Measurements from ENCODE around the gene CBX3.
"Not testable (repeated sequence)": the region's sequence is repeated elsewhere in the genome, so short reads cannot be mapped to it uniquely, and the experiment has no call there.

CBX3 gene

DNA sequence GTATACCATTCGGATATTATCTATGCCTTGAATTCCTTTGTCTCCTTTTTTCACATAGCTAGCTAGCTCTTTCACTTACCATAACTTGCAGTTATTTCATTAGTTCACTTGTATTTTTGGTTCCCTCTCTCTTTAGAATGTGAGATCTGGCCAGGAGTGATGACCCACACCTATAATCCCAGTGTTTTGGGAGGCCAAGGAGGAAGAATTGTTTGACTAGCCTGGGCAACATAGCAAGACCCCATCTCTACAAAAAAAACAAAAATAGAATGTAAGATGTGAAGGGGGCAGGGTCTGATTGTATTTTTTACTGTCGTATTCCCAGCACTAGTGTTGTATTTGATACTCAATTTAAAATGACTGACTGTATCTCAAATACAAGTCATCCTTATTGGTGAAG is 29.9 kb upstream of the CBX3 start:
- no peak for DNase-seq

DNA sequence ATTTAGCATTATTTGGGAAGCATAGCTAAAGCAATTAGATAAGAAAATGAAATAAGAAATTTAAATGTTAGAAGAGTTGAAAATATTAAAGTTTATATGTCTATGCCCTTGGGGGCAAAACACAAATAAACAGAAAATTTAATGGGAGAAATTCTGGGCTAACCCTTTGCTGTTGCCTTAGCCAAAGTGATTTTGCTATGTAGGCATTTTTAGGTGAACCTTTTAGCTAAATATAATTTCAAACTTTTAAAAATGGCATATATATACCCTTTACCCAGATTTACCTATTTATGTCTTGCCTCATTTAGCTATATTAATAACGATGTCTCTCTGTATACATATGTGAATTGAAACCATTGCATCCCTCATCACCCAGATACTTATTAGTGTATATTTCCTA is 29.5 kb upstream of the CBX3 start:
- DNase-seq = no peak

DNA sequence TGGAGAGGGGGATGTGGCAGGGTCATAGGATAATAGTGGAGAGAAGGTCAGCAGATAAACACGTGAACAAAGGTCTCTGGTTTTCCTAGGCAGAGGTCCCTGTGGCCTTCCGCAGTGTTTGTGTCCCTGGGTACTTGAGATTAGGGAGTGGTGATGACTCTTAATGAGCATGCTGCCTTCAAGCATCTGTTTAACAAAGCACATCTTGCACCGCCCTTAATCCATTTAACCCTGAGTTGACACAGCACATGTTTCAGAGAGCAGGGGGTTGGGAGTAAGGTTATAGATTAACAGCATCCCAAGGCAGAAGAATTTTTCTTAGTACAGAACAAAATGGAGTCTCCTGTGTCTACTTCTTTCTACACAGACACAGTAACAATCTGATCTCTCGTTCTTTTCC is 25.6 kb upstream of the CBX3 start:
- DNase-seq = not testable (repeated sequence)

DNA sequence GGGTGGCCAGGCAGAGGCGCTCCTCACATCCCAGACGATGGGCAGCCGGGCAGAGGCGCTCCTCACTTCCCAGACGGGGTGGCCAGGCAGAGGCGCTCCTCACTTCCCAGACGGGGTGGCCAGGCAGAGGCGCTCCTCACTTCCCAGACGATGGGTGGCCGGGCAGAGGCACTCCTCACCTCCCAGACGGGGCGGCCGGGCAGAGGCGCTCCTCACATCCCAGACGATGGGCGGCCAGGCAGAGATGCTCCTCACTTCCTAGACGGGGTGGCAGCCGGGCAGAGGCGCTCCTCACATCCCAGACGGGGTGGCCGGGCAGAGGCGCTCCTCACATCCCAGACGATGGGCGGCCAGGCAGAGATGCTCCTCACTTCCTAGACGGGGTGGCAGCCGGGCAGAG is 24.8 kb upstream of the CBX3 start:
- not testable (repeated sequence) for DNase-seq

DNA sequence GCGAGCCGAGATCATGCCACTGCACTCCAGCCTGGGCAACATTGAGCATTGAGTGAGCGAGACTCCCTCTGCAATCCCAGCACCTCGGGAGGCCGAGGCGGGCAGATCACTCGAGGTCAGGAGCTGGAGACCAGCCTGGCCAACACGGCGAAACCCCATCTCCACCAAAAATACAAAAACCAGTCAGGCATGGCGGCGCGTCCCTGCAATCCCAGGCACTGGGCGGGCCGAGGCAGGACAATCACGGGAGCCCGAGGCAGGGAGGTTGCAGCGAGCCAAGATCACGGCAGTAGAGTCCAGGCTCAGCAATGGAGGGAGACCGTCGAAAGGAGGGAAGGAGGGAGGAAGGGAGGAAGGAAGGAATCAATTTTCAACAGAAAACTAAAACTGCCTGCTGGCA is 24.3 kb upstream of the CBX3 start:
- not testable (repeated sequence) for DNase-seq

DNA sequence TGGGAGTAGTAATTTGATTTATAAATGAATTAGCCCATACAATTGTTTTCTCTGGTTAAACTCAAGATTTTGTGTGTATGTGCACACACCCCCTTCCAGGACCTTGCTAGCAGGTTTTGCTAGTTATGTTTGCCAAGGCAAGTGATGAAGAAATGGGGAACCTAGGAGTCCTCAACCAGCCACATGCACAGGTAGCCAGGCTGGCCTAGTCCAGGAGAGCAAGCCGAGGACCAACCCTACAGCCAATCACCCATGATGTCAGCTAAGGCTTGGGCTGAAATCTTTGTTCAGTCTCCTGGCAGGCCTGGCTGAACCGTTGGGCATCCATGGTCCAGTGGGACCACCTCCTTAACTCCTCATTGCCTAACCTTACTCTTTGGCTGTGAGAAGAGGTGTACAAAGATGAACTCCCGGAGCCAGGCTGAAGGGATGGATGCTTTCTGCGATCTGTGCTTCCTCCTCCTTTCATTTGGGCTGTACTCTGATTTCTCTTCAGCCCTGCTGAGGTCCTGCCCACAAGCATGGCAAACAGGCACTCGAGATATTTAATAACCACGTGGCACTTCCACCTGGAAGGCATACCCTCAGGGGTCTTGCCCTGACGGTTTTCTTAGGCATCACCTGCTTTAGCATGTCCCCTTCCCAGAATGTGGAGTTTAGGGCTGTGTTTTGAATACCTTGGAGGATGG is 23.1 kb upstream of the CBX3 start:
- DNase-seq = no peak

DNA sequence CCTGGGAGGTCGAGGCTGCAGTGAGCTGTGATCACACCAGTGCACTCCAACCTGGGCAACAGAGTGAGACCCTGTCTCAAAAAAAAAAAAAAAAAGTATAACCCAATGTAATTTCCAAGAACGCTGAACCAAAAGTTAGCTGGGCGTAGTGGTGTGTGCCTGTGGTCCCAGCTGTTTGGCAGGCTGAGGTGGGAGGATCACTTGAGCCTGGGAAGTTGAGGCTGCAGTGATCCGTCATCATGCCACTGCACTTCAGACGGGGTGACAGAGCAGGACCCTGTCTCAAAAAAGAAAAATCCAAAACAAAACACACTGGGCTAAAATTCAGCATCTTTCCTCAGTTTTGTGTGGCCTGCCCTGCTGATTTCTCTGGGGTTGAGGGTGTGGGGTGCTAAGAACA is 22.1 kb upstream of the CBX3 start:
- DNase-seq = no peak

DNA sequence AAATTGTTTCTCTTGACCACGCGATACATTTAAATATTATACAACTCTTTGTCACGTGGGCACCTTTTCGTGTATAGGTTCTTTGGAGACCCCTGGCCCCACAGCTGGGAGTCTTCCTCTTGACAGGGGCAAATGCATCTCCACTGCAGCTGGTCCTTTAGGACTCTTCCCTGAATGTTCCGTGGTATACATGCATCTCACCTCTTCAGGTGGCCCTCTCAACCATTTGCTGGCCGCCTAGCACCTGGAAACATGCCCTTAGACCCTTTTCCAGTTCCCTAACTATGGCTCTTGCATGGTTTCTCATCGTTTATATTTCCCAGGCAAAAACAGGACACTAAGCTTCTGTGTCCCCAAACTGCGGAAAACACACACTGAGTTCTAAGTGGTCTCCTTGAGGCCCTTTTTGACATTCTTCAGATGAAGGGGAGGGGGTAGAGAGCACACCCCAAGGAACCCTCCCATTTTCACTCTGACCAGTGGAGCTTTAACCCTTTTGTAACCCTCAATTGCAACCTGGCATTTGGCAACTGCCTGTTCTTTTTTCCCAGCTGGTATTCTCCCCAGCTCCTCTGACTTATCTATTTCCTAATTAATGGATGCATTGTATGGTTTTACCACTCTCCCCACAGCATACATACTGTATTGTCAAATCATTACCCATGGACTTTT is 21.6 kb upstream of the CBX3 start:
- no peak for DNase-seq

DNA sequence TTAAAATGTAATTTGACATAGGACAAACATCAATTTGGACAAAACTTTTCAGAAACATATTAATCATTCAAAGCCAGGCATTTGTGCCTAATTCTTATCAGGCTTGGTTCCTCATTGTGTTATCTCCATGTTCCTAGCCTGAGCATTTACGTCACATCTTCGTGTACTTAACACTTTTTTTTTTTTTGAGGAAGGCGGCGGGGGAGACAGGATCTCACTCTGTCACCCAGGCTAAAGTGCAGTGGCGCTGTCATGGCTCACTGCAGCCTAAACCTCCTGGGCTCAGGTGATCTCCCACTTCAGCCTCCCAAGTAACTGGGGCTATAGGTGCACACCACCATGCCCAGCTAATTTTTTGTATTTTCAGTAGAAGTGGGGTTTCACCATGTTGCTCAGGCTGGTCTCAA is 20.8 kb upstream of the CBX3 start:
- DNase-seq = peak; percentile 23

DNA sequence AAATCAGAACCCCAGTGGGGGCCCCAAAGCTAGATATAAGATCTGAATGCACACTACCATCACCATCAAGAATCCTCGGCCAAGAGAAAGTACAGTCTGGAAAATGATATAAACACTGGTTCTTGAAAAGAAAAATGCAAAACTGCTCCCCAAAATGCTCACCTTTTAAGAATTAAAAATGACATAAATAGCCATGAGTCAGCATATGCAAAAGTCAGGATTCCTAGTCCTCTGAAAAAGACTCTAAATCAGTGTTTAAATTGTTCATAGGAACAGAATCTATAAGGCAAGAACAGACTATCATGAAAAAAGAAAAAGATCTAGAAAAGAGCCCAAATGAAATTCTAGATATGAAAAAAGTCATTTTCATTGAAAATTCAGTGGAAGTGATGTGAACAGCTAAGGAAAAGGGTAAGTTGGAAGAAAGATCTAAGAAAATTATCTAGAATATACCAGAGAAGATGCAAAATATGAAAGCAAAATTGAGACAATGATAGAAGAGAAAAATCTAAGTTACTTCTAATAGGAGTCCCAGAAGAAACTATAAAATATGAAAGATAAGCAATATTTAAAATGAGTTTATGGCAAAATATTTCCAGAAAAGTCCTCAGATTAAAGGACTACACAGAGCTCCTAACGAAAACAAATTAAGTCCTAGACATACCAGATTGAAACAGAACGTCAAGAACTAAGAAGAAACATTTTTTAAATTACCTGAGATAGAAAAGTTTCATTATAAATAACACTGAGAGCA is 19.9 kb upstream of the CBX3 start:
- no peak for DNase-seq

DNA sequence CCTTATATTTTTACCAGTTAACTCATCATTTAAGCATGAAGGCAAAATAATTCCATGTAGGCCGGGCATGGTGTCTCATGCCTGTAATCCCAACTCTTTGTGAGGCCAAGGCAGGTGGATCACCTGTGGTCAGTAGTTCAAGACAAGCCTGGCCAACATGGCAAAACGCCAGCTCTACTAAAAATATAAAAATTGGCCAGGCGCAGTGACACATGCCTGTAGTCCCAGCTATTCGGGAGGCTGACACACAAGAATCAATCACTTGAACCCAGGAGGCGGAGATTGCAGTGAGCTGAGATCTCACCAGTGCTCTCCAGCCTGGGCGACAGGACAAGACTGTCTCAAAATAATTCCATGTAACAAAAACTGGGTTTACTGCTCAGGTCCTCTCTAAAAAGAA is 19.3 kb upstream of the CBX3 start:
- no peak for DNase-seq

DNA sequence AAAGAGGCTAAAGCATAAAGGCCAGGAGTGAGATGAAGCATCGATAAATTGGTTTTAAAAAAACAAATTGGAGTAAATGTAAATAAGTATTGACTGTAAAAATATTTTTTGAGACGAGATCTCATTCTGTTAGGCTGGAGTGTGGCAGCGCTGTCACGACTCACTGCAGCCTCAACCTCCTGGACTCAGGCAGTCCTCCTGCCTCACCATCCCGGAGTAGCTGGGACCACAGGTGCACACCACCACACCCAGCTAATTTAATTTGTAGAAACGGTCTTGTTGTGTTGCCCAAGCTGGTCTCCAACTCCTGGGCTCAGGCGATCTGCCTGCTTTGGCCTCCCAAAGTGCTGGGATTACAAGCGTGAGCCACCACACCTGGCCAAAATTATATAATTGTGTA is 18.8 kb upstream of the CBX3 start:
- no peak for DNase-seq

DNA sequence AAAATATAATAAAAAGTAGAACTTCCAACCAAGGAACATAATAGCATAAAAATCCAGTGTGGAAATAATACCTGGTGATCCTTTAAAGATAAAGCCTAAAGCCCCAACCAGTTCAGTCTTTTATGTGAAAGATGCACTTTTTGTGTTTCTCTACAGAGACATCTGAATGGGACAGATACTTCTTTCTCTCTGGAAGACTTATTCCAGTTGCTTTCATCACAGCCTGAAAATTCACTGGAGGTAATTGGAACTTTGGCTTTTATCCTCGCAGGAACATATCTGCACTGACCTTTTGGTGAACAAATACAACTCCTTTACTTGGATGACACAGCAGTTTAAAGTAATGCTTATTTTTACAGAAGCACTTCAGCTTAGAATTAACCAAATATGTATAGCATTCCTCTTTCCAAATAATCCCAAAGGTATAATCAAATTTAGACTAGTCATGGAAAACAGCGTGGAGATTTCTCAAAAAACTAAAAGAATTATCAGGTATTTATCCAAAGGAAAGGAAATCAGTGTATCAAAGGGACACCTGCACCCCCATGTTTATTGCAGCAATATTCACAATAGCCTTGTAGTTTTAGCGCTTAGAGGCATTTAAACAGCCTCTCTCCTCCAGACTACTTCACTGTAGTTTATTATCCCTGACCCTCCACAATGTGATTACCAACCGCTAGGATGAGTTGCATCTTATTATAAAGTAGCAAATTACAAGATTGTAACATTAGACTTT is 17.8 kb upstream of the CBX3 start:
- DNase-seq = no peak

DNA sequence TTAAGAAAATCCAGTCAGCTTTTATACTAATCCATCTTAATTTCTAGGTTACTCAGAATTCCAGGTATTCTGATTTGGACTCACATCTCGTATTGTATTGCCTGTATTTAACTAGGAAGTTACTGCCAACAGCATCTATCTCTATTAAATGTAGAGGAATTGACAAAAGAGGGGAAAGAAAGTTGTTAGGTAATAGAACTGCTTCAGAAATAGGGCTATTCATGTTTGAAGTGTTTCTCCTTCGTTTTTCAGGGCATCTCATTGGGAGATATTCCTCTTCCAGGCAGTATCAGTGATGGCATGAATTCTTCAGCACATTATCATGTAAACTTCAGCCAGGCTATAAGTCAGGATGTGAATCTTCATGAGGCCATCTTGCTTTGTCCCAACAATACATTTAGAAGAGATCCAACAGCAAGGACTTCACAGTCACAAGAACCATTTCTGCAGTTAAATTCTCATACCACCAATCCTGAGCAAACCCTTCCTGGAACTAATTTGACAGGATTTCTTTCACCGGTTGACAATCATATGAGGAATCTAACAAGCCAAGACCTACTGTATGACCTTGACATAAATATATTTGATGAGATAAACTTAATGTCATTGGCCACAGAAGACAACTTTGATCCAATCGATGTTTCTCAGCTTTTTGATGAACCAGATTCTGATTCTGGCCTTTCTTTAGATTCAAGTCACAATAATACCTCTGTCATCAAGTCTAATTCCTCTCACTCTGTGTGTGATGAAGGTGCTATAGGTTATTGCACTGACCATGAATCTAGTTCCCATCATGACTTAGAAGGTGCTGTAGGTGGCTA is 17.1 kb upstream of the CBX3 start:
- not testable (repeated sequence) for DNase-seq

DNA sequence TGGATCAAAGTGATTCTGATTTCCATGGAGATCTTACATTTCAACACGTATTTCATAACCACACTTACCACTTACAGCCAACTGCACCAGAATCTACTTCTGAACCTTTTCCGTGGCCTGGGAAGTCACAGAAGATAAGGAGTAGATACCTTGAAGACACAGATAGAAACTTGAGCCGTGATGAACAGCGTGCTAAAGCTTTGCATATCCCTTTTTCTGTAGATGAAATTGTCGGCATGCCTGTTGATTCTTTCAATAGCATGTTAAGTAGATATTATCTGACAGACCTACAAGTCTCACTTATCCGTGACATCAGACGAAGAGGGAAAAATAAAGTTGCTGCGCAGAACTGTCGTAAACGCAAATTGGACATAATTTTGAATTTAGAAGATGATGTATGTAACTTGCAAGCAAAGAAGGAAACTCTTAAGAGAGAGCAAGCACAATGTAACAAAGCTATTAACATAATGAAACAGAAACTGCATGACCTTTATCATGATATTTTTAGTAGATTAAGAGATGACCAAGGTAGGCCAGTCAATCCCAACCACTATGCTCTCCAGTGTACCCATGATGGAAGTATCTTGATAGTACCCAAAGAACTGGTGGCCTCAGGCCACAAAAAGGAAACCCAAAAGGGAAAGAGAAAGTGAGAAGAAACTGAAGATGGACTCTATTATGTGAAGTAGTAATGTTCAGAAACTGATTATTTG is 16.3 kb upstream of the CBX3 start:
- DNase-seq = peak; percentile 40

DNA sequence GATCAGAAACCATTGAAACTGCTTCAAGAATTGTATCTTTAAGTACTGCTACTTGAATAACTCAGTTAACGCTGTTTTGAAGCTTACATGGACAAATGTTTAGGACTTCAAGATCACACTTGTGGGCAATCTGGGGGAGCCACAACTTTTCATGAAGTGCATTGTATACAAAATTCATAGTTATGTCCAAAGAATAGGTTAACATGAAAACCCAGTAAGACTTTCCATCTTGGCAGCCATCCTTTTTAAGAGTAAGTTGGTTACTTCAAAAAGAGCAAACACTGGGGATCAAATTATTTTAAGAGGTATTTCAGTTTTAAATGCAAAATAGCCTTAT is 15.7 kb upstream of the CBX3 start:
- DNase-seq = no peak

DNA sequence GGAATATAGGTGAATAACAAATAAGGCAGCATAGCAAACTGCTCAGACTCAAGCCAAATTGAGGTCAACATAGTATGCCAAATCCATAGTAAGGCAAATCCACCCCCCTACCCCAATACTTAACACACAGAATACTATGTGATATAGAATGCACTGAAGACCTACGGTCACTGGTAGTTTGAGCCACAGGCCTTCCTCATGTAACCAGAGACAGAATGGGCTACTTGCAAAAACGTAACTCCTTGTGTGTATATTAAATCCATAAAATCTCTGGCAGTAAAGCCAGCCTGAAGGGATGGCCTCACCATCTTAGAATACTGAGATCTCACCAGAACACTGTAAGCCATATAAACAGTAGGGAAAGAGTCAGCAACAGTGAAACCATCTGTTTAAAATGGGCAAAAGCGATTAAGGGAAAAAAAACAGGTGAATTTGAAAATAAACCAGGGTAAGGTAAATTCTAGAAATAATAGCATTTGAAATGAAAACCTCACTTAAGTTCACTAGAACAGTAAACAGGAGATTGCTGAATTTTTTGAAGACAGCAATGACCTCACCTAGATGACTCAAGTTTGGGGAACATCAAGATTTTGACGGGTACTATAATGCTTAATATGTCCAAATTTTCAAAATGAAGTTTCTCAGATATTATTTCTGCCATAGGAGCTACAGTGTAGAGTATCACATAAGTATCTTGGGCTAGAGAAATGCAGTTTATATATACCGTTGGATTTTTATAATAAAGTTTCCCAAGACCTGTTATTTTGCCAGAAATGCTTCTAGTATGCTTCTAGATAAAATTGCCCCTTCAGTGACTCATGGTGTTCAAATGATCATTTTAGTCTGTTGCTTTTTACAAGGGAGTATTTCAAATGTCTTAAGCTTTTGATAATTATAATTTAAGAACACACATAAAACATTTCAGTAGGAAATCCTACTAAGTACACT is 14.9 kb upstream of the CBX3 start:
- no peak for DNase-seq

DNA sequence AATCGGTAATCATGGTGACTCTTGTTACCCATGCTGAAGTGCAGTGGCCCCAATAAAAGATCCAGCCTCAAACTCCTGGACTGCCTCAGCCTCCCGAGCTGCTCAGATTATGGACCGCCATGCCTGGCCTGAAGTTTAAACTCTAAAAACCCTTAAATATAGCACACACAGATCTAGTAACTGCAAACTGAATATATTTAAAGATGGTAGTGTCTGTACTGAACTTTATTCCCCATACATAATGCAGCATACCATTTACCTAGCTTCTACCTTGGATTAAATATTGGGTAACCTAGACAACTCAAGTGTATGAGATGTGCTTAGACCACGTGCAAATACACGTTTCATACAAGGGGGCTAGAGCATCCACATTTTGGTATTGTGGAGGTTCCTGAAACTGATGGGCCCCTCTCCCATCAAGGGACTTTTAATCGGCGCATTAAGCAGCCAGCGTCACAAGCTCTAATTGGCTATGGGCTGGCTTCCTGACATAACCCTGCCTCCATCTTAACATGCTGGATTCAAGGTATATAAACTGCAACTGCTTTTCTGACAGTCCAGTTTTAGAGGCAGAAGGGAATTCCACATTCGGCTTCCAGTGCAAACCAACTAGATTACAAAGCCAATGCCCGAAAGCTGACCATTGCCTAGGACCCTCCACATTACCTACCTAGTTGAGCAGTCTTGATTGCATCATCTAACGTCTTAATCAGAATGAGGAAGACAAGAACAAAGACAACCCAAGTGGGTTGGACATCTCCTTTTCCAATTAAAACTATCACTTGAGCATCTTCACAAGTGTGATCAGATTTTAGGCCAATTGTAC is 14.0 kb upstream of the CBX3 start:
- DNase-seq = peak; percentile 52

DNA sequence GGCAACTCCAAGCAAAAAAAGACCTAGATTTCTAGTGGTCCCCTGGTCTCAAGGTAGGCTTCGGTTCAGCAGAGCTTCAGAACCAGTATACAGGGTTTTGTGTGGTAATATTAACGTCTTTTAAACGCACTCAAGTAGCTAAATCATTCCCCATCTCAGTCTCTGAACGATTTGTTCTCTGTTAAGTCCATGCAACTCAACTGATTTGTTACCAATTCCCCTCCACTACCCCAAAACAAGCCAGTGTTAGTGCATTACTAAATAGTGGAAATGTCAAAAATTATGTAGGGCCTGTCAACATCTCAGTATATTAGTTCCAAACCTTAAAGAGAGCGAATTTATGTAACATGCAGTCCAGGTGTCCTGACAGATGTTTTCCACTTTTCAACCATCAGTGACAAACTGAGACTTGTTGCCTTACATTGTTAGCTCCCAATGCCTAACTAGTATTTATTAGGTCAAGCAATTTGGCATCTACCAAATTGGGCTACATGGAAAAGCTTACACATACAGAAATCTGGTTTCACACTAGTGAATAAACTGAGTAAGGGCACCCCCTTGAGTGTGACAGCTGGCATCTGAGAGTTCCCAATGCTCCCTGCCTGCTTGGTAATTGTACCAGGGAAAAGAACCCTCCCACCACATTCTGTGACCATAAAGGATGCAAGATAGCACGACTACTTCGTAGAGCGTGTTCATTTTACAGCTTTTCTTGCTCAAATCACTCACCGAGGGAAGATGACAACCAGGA is 13.2 kb upstream of the CBX3 start:
- DNase-seq = no peak
